Measurements from ENCODE around the gene ENTHD1. TPM values are rescaled to one million over a fixed set of nuclear protein-coding genes. Genes with fewer than 3 reads are reported as not detected.
"Not testable (repeated sequence)": the region's sequence is repeated elsewhere in the genome, so short reads cannot be mapped to it uniquely, and the experiment has no call there.

ENTHD1 gene
- total and polyA plus RNA-seq, 4 donors = 0.12 TPM; not detected in 3

- Histone ChIP-seq H3K9me3 (ENCODE audit: control insufficient read depth, low read length) (peaks cover 1% of the 10 kb centered on the region), H3K4me3 (ENCODE audit: low read length in 2 of 2) (no peak overlapping the region), H3K27ac (ENCODE audit: low read depth in 1 of 2, low read length in 2 of 2) (no peak overlapping the region), H3K27me3 (ENCODE audit: control insufficient read depth in 1 of 2, insufficient read depth in 2 of 2, low read length in 1 of 2) (peaks cover 0 to 1% of the 10 kb centered on the region in 2 donors), H3K36me3 (ENCODE audit: control insufficient read depth in 1 of 2, insufficient read depth in 2 of 2, low read length in 1 of 2) (no peaks in the 10 kb centered on the region), H3K4me1 (ENCODE audit: control insufficient read depth in 1 of 2, insufficient read depth in 2 of 2, low read length in 2 of 2) (no peaks in the 10 kb centered on the region)
- ATAC-seq (ENCODE audit: low FRiP score) (no peak), DNase-seq (no peak)
- WGBS, 2 donors = 82 to 86% methylated on average over 9 of the region's 9 CpGs
- intact Hi-C loops (cut with DNase I) = no loop called here
Observed at GRCh38 chr22:39907605-39908097, 14.1 kb upstream of the ENTHD1 start.

GRCh38 chr22:39907047-39907446 lies 13.5 kb upstream of the ENTHD1 start:
- ATAC-seq (ENCODE audit: low FRiP score) = no peak
- WGBS, 2 donors = 79 to 80% methylated on average over 6 of the region's 6 CpGs
- no peaks in the 10 kb centered on the region for H3K36me3 ChIP-seq (ENCODE audit: control insufficient read depth in 1 of 2, insufficient read depth in 2 of 2, low read length in 1 of 2)
- no peak overlapping the region for H3K4me3 ChIP-seq (ENCODE audit: low read length in 2 of 2)
- H3K27ac ChIP-seq (ENCODE audit: low read depth in 1 of 2, low read length in 2 of 2) = no peak overlapping the region
- no peak for DNase-seq
- H3K9me3 ChIP-seq (ENCODE audit: control insufficient read depth, low read length) = peaks cover 1% of the 10 kb centered on the region
- peaks cover 0 to 1% of the 10 kb centered on the region in 2 donors for H3K27me3 ChIP-seq (ENCODE audit: control insufficient read depth in 1 of 2, insufficient read depth in 2 of 2, low read length in 1 of 2)
- intact Hi-C loops (cut with DNase I) = no loop called here
- H3K4me1 ChIP-seq (ENCODE audit: control insufficient read depth in 1 of 2, insufficient read depth in 2 of 2, low read length in 2 of 2) = no peaks in the 10 kb centered on the region

- 59 to 64% methylated on average over 3 of the region's 3 CpGs for WGBS, 2 donors
- H3K4me3 ChIP-seq (ENCODE audit: low read length in 2 of 2) = no peak overlapping the region
- peaks cover 0 to 1% of the 10 kb centered on the region in 2 donors for H3K27me3 ChIP-seq (ENCODE audit: control insufficient read depth in 1 of 2, insufficient read depth in 2 of 2, low read length in 1 of 2)
- H3K9me3 ChIP-seq (ENCODE audit: control insufficient read depth, low read length) = peaks cover 1% of the 10 kb centered on the region
- H3K36me3 ChIP-seq (ENCODE audit: control insufficient read depth in 1 of 2, insufficient read depth in 2 of 2, low read length in 1 of 2) = no peaks in the 10 kb centered on the region
- DNase-seq (no peak), ATAC-seq (ENCODE audit: low FRiP score) (no peak)
- no peak overlapping the region for H3K27ac ChIP-seq (ENCODE audit: low read depth in 1 of 2, low read length in 2 of 2)
- no peaks in the 10 kb centered on the region for H3K4me1 ChIP-seq (ENCODE audit: control insufficient read depth in 1 of 2, insufficient read depth in 2 of 2, low read length in 2 of 2)
- intact Hi-C loops (cut with DNase I) = no loop called here
Observed at GRCh38 chr22:39906207-39906606, 12.6 kb upstream of the ENTHD1 start.

- intact Hi-C loops (cut with DNase I) = no loop called here
Observed at GRCh38 chr22:39905687-39906086, 12.1 kb upstream of the ENTHD1 start.

GRCh38 chr22:39904862-39905261 lies 11.3 kb upstream of the ENTHD1 start:
- 83 to 86% methylated on average over 4 of the region's 4 CpGs for WGBS, 2 donors
- ATAC-seq (ENCODE audit: low FRiP score) = no peak
- no peaks in the 10 kb centered on the region for H3K9me3 ChIP-seq (ENCODE audit: control insufficient read depth, low read length)
- H3K4me1 ChIP-seq (ENCODE audit: control insufficient read depth in 1 of 2, insufficient read depth in 2 of 2, low read length in 2 of 2) = no peaks in the 10 kb centered on the region
- no peak for DNase-seq
- no peak overlapping the region for H3K27ac ChIP-seq (ENCODE audit: low read depth in 1 of 2, low read length in 2 of 2)
- H3K27me3 ChIP-seq (ENCODE audit: control insufficient read depth in 1 of 2, insufficient read depth in 2 of 2, low read length in 1 of 2) = no peaks in the 10 kb centered on the region
- H3K4me3 ChIP-seq (ENCODE audit: low read length in 2 of 2) = no peak overlapping the region
- H3K36me3 ChIP-seq (ENCODE audit: control insufficient read depth in 1 of 2, insufficient read depth in 2 of 2, low read length in 1 of 2) = no peaks in the 10 kb centered on the region
- intact Hi-C loops (cut with DNase I) = no loop called here

More at GRCh38 chr22:39905687-39906086, 12.1 kb upstream of the ENTHD1 start:
- WGBS, 2 donors = 77 to 86% methylated on average over 3 of the region's 3 CpGs
- ATAC-seq (ENCODE audit: low FRiP score) (no peak), DNase-seq (no peak)
- Histone ChIP-seq H3K4me3 (ENCODE audit: low read length in 2 of 2) (no peak overlapping the region), H3K36me3 (ENCODE audit: control insufficient read depth in 1 of 2, insufficient read depth in 2 of 2, low read length in 1 of 2) (no peaks in the 10 kb centered on the region), H3K27ac (ENCODE audit: low read depth in 1 of 2, low read length in 2 of 2) (no peak overlapping the region), H3K9me3 (ENCODE audit: control insufficient read depth, low read length) (peaks cover 1% of the 10 kb centered on the region), H3K4me1 (ENCODE audit: control insufficient read depth in 1 of 2, insufficient read depth in 2 of 2, low read length in 2 of 2) (no peaks in the 10 kb centered on the region), H3K27me3 (ENCODE audit: control insufficient read depth in 1 of 2, insufficient read depth in 2 of 2, low read length in 1 of 2) (peaks cover 0 to under 1% of the 10 kb centered on the region in 2 donors)

GRCh38 chr22:39904024-39904423 lies 10.5 kb upstream of the ENTHD1 start:
- H3K27me3 ChIP-seq (ENCODE audit: control insufficient read depth in 1 of 2, insufficient read depth in 2 of 2, low read length in 1 of 2); ATAC-seq (ENCODE audit: low FRiP score); H3K4me3 ChIP-seq (ENCODE audit: low read length in 2 of 2); intact Hi-C loops (cut with DNase I); DNase-seq; H3K36me3 ChIP-seq (ENCODE audit: control insufficient read depth in 1 of 2, insufficient read depth in 2 of 2, low read length in 1 of 2); H3K4me1 ChIP-seq (ENCODE audit: control insufficient read depth in 1 of 2, insufficient read depth in 2 of 2, low read length in 2 of 2); H3K27ac ChIP-seq (ENCODE audit: low read depth in 1 of 2, low read length in 2 of 2); H3K9me3 ChIP-seq (ENCODE audit: control insufficient read depth, low read length): not testable (repeated sequence)
- WGBS, 2 donors = 86 to 87% methylated on average over 10 of the region's 10 CpGs

GRCh38 chr22:39901565-39902146 lies 8.1 kb upstream of the ENTHD1 start:
- no peaks in the 10 kb centered on the region for H3K4me1 ChIP-seq (ENCODE audit: control insufficient read depth in 1 of 2, insufficient read depth in 2 of 2, low read length in 2 of 2)
- H3K27ac ChIP-seq (ENCODE audit: low read depth in 1 of 2, low read length in 2 of 2) = no peak overlapping the region
- no peaks in the 10 kb centered on the region for H3K27me3 ChIP-seq (ENCODE audit: control insufficient read depth in 1 of 2, insufficient read depth in 2 of 2, low read length in 1 of 2)
- no peaks in the 10 kb centered on the region for H3K36me3 ChIP-seq (ENCODE audit: control insufficient read depth in 1 of 2, insufficient read depth in 2 of 2, low read length in 1 of 2)
- DNase-seq (no peak), ATAC-seq (ENCODE audit: low FRiP score) (no peak)
- 74 to 83% methylated on average over 8 of the region's 8 CpGs for WGBS, 2 donors
- H3K4me3 ChIP-seq (ENCODE audit: low read length in 2 of 2) = no peak overlapping the region
- intact Hi-C loops (cut with DNase I) = no loop called here
- no peaks in the 10 kb centered on the region for H3K9me3 ChIP-seq (ENCODE audit: control insufficient read depth, low read length)

GRCh38 chr22:39900306-39901227 lies 7.0 kb upstream of the ENTHD1 start, which contains the start of gene GRAP2:
TSS of gene GRAP2 (plus strand) at chr22:39901084. CDS start at chr22:39947107, 46,023 bp downstream.
- no peak within 1 kb of the TSS for H3K4me3 ChIP-seq (ENCODE audit: low read length in 2 of 2)

More at GRCh38 chr22:39900306-39901227, 7.0 kb upstream of the ENTHD1 start, which contains the start of gene GRAP2:
- Histone ChIP-seq H3K4me1 (ENCODE audit: control insufficient read depth in 1 of 2, insufficient read depth in 2 of 2, low read length in 2 of 2) (no peaks in the 10 kb centered on the region), H3K9me3 (ENCODE audit: control insufficient read depth, low read length) (no peaks in the 10 kb centered on the region), H3K27me3 (ENCODE audit: control insufficient read depth in 1 of 2, insufficient read depth in 2 of 2, low read length in 1 of 2) (no peaks in the 10 kb centered on the region), H3K36me3 (ENCODE audit: control insufficient read depth in 1 of 2, insufficient read depth in 2 of 2, low read length in 1 of 2) (no peaks in the 10 kb centered on the region), H3K27ac (ENCODE audit: low read depth in 1 of 2, low read length in 2 of 2) (no peak within 1 kb of the TSS)
- no peak for DNase-seq
- ATAC-seq (ENCODE audit: low FRiP score) = no peak
- 64 to 67% methylated on average over 4 of the region's 4 CpGs for WGBS, 2 donors
- intact Hi-C loops (cut with DNase I) = no loop called here

Data from aorta (tissue), 5 donors.